Measurements from ENCODE around the gene UGT1A10.
"Not testable (repeated sequence)": the region's sequence is repeated elsewhere in the genome, so short reads cannot be mapped to it uniquely, and the experiment has no call there.

UGT1A10 gene

GRCh38 chr2:233636306-233636705, at the start of gene UGT1A10:
Gene UGT1A10 (plus strand): TSS chr2:233636448. CDS start chr2:233636523, 75 bp downstream.
- not testable (repeated sequence) for H3K27me3 ChIP-seq (ENCODE audit: control insufficient read depth, insufficient read depth, low read length); H3K4me1 ChIP-seq (ENCODE audit: control insufficient read depth, insufficient read depth, low read length); H3K9me3 ChIP-seq (ENCODE audit: control insufficient read depth, low read length); H3K4me3 ChIP-seq (ENCODE audit: low read length); H3K36me3 ChIP-seq (ENCODE audit: control insufficient read depth, insufficient read depth, low read length)
- peak within 1 kb of the TSS; percentile 15 for H3K9ac ChIP-seq (ENCODE audit: low read length)

- no peaks in the 10 kb centered on the region for H3K9me3 ChIP-seq (ENCODE audit: control insufficient read depth, low read length)
- H3K4me1 ChIP-seq (ENCODE audit: control insufficient read depth, insufficient read depth, low read length), result no peaks in the 10 kb centered on the region
- no peak overlapping the region for H3K4me3 ChIP-seq (ENCODE audit: low read length)
- H3K9ac ChIP-seq (ENCODE audit: low read length), result no peak overlapping the region
- H3K27me3 ChIP-seq (ENCODE audit: control insufficient read depth, insufficient read depth, low read length), result no peaks in the 10 kb centered on the region
- no peaks in the 10 kb centered on the region for H3K36me3 ChIP-seq (ENCODE audit: control insufficient read depth, insufficient read depth, low read length)
Measured at GRCh38 chr2:233588400-233588799, 47.8 kb upstream of the UGT1A10 start.

GRCh38 chr2:233592706-233593105, 43.5 kb upstream of the UGT1A10 start:
- H3K4me1 ChIP-seq (ENCODE audit: control insufficient read depth, insufficient read depth, low read length); H3K9ac ChIP-seq (ENCODE audit: low read length); H3K36me3 ChIP-seq (ENCODE audit: control insufficient read depth, insufficient read depth, low read length); H3K4me3 ChIP-seq (ENCODE audit: low read length); H3K27me3 ChIP-seq (ENCODE audit: control insufficient read depth, insufficient read depth, low read length); H3K9me3 ChIP-seq (ENCODE audit: control insufficient read depth, low read length): not testable (repeated sequence)

DNA sequence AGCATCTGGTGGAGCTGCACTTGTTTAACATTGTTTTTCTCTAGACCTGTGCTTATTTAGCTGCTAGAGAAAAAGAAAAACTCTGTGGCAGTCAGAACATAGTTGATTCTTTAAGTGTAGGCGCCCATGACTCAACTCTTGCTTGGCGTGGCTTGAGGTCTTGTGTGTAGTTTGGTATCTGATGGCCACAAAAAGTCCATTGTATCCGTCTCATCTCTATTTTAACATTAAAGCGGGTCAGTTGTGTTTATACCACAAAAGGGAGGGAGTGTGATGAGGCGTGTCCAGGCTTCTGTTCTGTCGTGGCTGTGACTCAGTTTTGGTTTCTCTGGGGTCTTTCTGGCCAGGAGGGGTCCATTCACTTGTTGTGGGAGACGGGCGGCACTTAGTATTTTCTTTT, 43.0 kb upstream of the UGT1A10 start:
- Histone ChIP-seq H3K4me1 (ENCODE audit: control insufficient read depth, insufficient read depth, low read length) (no peaks in the 10 kb centered on the region), H3K9ac (ENCODE audit: low read length) (no peak overlapping the region), H3K27me3 (ENCODE audit: control insufficient read depth, insufficient read depth, low read length) (no peaks in the 10 kb centered on the region), H3K9me3 (ENCODE audit: control insufficient read depth, low read length) (no peaks in the 10 kb centered on the region), H3K4me3 (ENCODE audit: low read length) (no peak overlapping the region), H3K36me3 (ENCODE audit: control insufficient read depth, insufficient read depth, low read length) (no peaks in the 10 kb centered on the region)

DNA sequence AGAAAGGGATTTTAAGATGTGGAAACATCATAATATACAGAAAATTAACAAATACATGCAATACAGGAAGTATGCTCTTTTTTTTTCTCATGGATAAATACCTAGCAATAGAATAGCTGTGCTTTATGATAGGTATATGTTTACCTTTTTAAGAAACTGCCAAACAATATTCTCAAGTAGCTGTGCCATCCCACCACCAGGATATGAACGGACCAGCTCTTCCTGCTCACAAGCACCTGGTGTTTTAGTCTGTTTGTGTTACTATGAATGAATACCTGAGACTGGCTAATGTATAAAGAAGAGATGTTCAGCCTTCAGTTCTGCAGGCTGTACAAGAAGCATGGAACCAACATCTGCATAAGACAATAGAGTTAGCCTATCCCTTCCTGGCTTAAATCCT, 38.7 kb upstream of the UGT1A10 start:
- Histone ChIP-seq H3K9ac (ENCODE audit: low read length) (no peak overlapping the region), H3K36me3 (ENCODE audit: control insufficient read depth, insufficient read depth, low read length) (no peaks in the 10 kb centered on the region), H3K27me3 (ENCODE audit: control insufficient read depth, insufficient read depth, low read length) (no peaks in the 10 kb centered on the region), H3K4me1 (ENCODE audit: control insufficient read depth, insufficient read depth, low read length) (no peaks in the 10 kb centered on the region), H3K4me3 (ENCODE audit: low read length) (no peak overlapping the region), H3K9me3 (ENCODE audit: control insufficient read depth, low read length) (no peaks in the 10 kb centered on the region)

- H3K4me3 ChIP-seq (ENCODE audit: low read length), result no peak overlapping the region
Measured at GRCh38 chr2:233598952-233599351, 37.3 kb upstream of the UGT1A10 start.

DNA sequence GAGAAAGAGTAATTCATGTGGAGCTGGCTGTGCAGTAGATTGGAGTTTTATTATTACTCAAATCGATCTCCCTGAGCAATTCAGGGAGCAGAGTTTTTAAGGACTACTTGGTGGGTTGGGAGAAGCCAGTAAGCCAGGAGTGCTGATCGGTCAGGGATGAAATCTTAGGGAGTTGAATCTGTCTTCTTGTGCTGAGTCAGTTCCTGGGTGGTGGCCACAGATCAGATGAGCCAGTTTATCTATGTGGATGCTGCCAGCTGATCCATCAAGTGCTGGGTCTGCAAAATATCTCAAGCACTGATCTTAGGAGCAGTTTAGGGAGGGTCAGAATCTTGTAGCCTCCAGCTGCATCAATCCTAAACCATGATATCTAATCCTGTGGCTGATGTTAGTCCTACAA, 35.9 kb upstream of the UGT1A10 start:
- no peak overlapping the region for H3K4me3 ChIP-seq (ENCODE audit: low read length)
- H3K27me3 ChIP-seq (ENCODE audit: control insufficient read depth, insufficient read depth, low read length), result no peaks in the 10 kb centered on the region

More at GRCh38 chr2:233598952-233599351, 37.3 kb upstream of the UGT1A10 start:
- H3K4me1 ChIP-seq (ENCODE audit: control insufficient read depth, insufficient read depth, low read length), result no peaks in the 10 kb centered on the region
- H3K27me3 ChIP-seq (ENCODE audit: control insufficient read depth, insufficient read depth, low read length), result no peaks in the 10 kb centered on the region
- no peaks in the 10 kb centered on the region for H3K36me3 ChIP-seq (ENCODE audit: control insufficient read depth, insufficient read depth, low read length)
- no peaks in the 10 kb centered on the region for H3K9me3 ChIP-seq (ENCODE audit: control insufficient read depth, low read length)
- no peak overlapping the region for H3K9ac ChIP-seq (ENCODE audit: low read length)

GRCh38 chr2:233602076-233602475, 34.2 kb upstream of the UGT1A10 start:
- no peak overlapping the region for H3K4me3 ChIP-seq (ENCODE audit: low read length)
- no peaks in the 10 kb centered on the region for H3K27me3 ChIP-seq (ENCODE audit: control insufficient read depth, insufficient read depth, low read length)
- no peak overlapping the region for H3K9ac ChIP-seq (ENCODE audit: low read length)
- H3K36me3 ChIP-seq (ENCODE audit: control insufficient read depth, insufficient read depth, low read length), result no peaks in the 10 kb centered on the region
- H3K4me1 ChIP-seq (ENCODE audit: control insufficient read depth, insufficient read depth, low read length), result no peaks in the 10 kb centered on the region
- no peaks in the 10 kb centered on the region for H3K9me3 ChIP-seq (ENCODE audit: control insufficient read depth, low read length)

More for the DNA sequence above, 35.9 kb upstream of the UGT1A10 start:
- Histone ChIP-seq H3K9ac (ENCODE audit: low read length) (no peak overlapping the region), H3K9me3 (ENCODE audit: control insufficient read depth, low read length) (no peaks in the 10 kb centered on the region), H3K36me3 (ENCODE audit: control insufficient read depth, insufficient read depth, low read length) (no peaks in the 10 kb centered on the region), H3K4me1 (ENCODE audit: control insufficient read depth, insufficient read depth, low read length) (no peaks in the 10 kb centered on the region)

GRCh38 chr2:233603520-233603919, 32.7 kb upstream of the UGT1A10 start:
- Histone ChIP-seq H3K27me3 (ENCODE audit: control insufficient read depth, insufficient read depth, low read length) (no peaks in the 10 kb centered on the region), H3K9me3 (ENCODE audit: control insufficient read depth, low read length) (no peaks in the 10 kb centered on the region), H3K4me1 (ENCODE audit: control insufficient read depth, insufficient read depth, low read length) (no peaks in the 10 kb centered on the region), H3K4me3 (ENCODE audit: low read length) (no peak overlapping the region), H3K9ac (ENCODE audit: low read length) (no peak overlapping the region), H3K36me3 (ENCODE audit: control insufficient read depth, insufficient read depth, low read length) (no peaks in the 10 kb centered on the region)

- no peaks in the 10 kb centered on the region for H3K9me3 ChIP-seq (ENCODE audit: control insufficient read depth, low read length)
- H3K36me3 ChIP-seq (ENCODE audit: control insufficient read depth, insufficient read depth, low read length), result no peaks in the 10 kb centered on the region
- no peaks in the 10 kb centered on the region for H3K4me1 ChIP-seq (ENCODE audit: control insufficient read depth, insufficient read depth, low read length)
- H3K4me3 ChIP-seq (ENCODE audit: low read length), result no peak overlapping the region
- no peak overlapping the region for H3K9ac ChIP-seq (ENCODE audit: low read length)
- no peaks in the 10 kb centered on the region for H3K27me3 ChIP-seq (ENCODE audit: control insufficient read depth, insufficient read depth, low read length)
Measured at GRCh38 chr2:233604826-233605225, 31.4 kb upstream of the UGT1A10 start.

DNA sequence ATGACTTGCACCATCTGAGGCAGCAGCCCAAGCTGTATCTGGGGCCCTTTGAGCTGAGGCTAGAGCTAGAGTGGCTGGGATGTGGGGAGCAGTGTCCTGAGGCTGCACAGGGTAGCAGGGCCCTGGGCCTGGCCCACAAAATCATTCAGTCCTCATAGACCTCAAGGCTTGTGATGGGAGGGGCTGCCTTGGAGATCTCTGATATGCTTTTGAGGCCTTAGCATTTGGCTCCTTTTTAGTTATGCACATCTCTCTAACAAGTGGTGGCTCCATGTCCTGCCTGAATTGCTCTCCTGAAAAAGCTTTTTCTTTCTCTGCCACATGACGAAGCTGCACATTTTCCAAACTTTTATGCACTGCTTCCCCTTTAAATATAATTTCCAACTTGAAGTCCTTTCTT, 30.6 kb upstream of the UGT1A10 start:
- H3K4me3 ChIP-seq (ENCODE audit: low read length), result no peak overlapping the region
- H3K9me3 ChIP-seq (ENCODE audit: control insufficient read depth, low read length), result no peaks in the 10 kb centered on the region
- no peaks in the 10 kb centered on the region for H3K27me3 ChIP-seq (ENCODE audit: control insufficient read depth, insufficient read depth, low read length)

GRCh38 chr2:233611284-233611683, 25.0 kb upstream of the UGT1A10 start:
- H3K4me3 ChIP-seq (ENCODE audit: low read length), result no peak overlapping the region
- H3K27me3 ChIP-seq (ENCODE audit: control insufficient read depth, insufficient read depth, low read length), result no peaks in the 10 kb centered on the region
- no peaks in the 10 kb centered on the region for H3K4me1 ChIP-seq (ENCODE audit: control insufficient read depth, insufficient read depth, low read length)
- no peaks in the 10 kb centered on the region for H3K9me3 ChIP-seq (ENCODE audit: control insufficient read depth, low read length)
- H3K9ac ChIP-seq (ENCODE audit: low read length), result no peak overlapping the region
- H3K36me3 ChIP-seq (ENCODE audit: control insufficient read depth, insufficient read depth, low read length), result no peaks in the 10 kb centered on the region

More for the DNA sequence above, 30.6 kb upstream of the UGT1A10 start:
- Histone ChIP-seq H3K9ac (ENCODE audit: low read length) (no peak overlapping the region), H3K36me3 (ENCODE audit: control insufficient read depth, insufficient read depth, low read length) (no peaks in the 10 kb centered on the region), H3K4me1 (ENCODE audit: control insufficient read depth, insufficient read depth, low read length) (no peaks in the 10 kb centered on the region)

GRCh38 chr2:233617476-233617875, 18.8 kb upstream of the UGT1A10 start, which contains the start of gene UGT1A8:
Gene UGT1A8 (plus strand): TSS chr2:233617633. CDS start chr2:233617708, 75 bp downstream.
- not testable (repeated sequence) for H3K4me3 ChIP-seq (ENCODE audit: low read length); H3K36me3 ChIP-seq (ENCODE audit: control insufficient read depth, insufficient read depth, low read length); H3K27me3 ChIP-seq (ENCODE audit: control insufficient read depth, insufficient read depth, low read length); H3K4me1 ChIP-seq (ENCODE audit: control insufficient read depth, insufficient read depth, low read length); H3K9ac ChIP-seq (ENCODE audit: low read length); H3K9me3 ChIP-seq (ENCODE audit: control insufficient read depth, low read length)
